Effector CD8-positive, alpha-beta T cell (primary cell): ENCODE results near the gene HUS1.
"Not testable (repeated sequence)": the region's sequence is repeated elsewhere in the genome, so short reads cannot be mapped to it uniquely, and the experiment has no call there.

ENCODE experiments used
- DNase-seq: peaks from one replicate; lab custom pipeline; 2025; lab: John Stamatoyannopoulos, UW

The HUS1 gene

GRCh38 chr7:47944536-47945260 lies 34.7 kb downstream of the HUS1 start:
- no peak for DNase-seq

GRCh38 chr7:47943676-47944474 lies 35.5 kb downstream of the HUS1 start:
- no peak for DNase-seq

GRCh38 chr7:47942651-47943050 lies 36.8 kb downstream of the HUS1 start:
- DNase-seq, result not testable (repeated sequence)

- DNase-seq, result no peak
These were observed 37.3 kb downstream of the HUS1 start for GRCh38 chr7:47942132-47942531.

GRCh38 chr7:47941136-47941844 lies 38.1 kb downstream of the HUS1 start:
- no peak for DNase-seq

GRCh38 chr7:47940088-47941013 lies 39.1 kb downstream of the HUS1 start:
- no peak for DNase-seq

GRCh38 chr7:47939425-47940036 lies 39.9 kb downstream of the HUS1 start:
- DNase-seq, result no peak

GRCh38 chr7:47938574-47939165 lies 40.7 kb downstream of the HUS1 start:
- no peak for DNase-seq

- no peak for DNase-seq
These were observed 41.5 kb downstream of the HUS1 start for GRCh38 chr7:47937711-47938573.

GRCh38 chr7:47937065-47937687 lies 42.2 kb downstream of the HUS1 start:
- no peak for DNase-seq

GRCh38 chr7:47936323-47936722 lies 43.1 kb downstream of the HUS1 start:
- no peak for DNase-seq

GRCh38 chr7:47935336-47935735 lies 44.1 kb downstream of the HUS1 start:
- DNase-seq, result no peak

GRCh38 chr7:47934831-47935230 lies 44.6 kb downstream of the HUS1 start:
- DNase-seq, result no peak

- no peak for DNase-seq
These were observed 46.2 kb downstream of the HUS1 start for GRCh38 chr7:47933215-47933614.

- no peak for DNase-seq
These were observed 46.9 kb downstream of the HUS1 start for GRCh38 chr7:47932466-47933037.

GRCh38 chr7:47932016-47932415 lies 47.4 kb downstream of the HUS1 start:
- no peak for DNase-seq

GRCh38 chr7:47931005-47932004 lies 48.1 kb downstream of the HUS1 start:
- no peak for DNase-seq

GRCh38 chr7:47924266-47924665 lies 55.1 kb downstream of the HUS1 start:
- no peak for DNase-seq
